Nephron progenitor cell (in vitro differentiated cells): ENCODE measurements around the gene BIRC3.

ENCODE experiments used
- DNase-seq: peaks from one replicate; pipeline ENCODE4 v3.0.0; 2021
- H3K27ac Mint-ChIP-seq: 2 replicates; pipeline ENCODE4 v1.8.0; 2021; ENCODE audit warnings: mild to moderate bottlenecking, moderate library complexity, mixed read lengths
- H3K27me3 Mint-ChIP-seq: 2 replicates; pipeline ENCODE4 v1.8.0; 2021; ENCODE audit warnings: mild to moderate bottlenecking, low read depth, mixed read lengths; ENCODE audit not compliant: poor library complexity
- H3K36me3 Mint-ChIP-seq: 2 replicates; pipeline ENCODE4 v1.8.0; 2021; ENCODE audit warnings: low read depth, mixed read lengths
- H3K4me1 Mint-ChIP-seq: 2 replicates; pipeline ENCODE4 v1.8.0; 2021; ENCODE audit warnings: mixed read lengths
- H3K4me3 Mint-ChIP-seq: 2 replicates; pipeline ENCODE4 v1.8.0; 2021; ENCODE audit warnings: mild to moderate bottlenecking, moderate library complexity, mixed read lengths
- H3K9me3 Mint-ChIP-seq: 2 replicates; pipeline ENCODE4 v1.8.0; 2021; ENCODE audit warnings: mild to moderate bottlenecking, moderate library complexity, mixed read lengths
- CTCF ChIP-seq: fragments of 200-600 bp; sonication (generic); IDR thresholded peaks from 2 replicates; pipeline ENCODE4 v1.5.0; 2021; ENCODE audit warnings: antibody characterized with exemption

BIRC3 gene

GRCh38 chr11:102322560-102322959 is 5.3 kb downstream of the BIRC3 start:
- no peaks in the 10 kb centered on the region for H3K36me3 Mint-ChIP-seq
- H3K27me3 Mint-ChIP-seq, result peaks cover 27% of the 10 kb centered on the region
- DNase-seq, result no peak
- no peak for TF ChIP-seq CTCF
- no peaks in the 10 kb centered on the region for H3K9me3 Mint-ChIP-seq
- H3K4me1 Mint-ChIP-seq, result peaks cover 1% of the 10 kb centered on the region
- no peak overlapping the region for H3K27ac Mint-ChIP-seq
- H3K4me3 Mint-ChIP-seq, result no peak overlapping the region

DNA sequence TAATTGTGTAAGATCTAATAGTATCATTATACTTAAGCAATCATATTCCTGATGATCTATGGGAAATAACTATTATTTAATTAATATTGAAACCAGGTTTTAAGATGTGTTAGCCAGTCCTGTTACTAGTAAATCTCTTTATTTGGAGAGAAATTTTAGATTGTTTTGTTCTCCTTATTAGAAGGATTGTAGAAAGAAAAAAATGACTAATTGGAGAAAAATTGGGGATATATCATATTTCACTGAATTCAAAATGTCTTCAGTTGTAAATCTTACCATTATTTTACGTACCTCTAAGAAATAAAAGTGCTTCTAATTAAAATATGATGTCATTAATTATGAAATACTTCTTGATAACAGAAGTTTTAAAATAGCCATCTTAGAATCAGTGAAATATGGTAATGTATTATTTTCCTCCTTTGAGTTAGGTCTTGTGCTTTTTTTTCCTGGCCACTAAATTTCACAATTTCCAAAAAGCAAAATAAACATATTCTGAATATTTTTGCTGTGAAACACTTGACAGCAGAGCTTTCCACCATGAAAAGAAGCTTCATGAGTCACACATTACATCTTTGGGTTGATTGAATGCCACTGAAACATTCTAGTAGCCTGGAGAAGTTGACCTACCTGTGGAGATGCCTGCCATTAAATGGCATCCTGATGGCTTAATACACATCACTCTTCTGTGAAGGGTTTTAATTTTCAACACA is 6.4 kb downstream of the BIRC3 start:
- Mint-ChIP-seq H3K27me3 (peaks cover 19% of the 10 kb centered on the region), H3K36me3 (no peaks in the 10 kb centered on the region), H3K4me3 (no peak overlapping the region), H3K27ac (no peak overlapping the region), H3K4me1 (no peaks in the 10 kb centered on the region), H3K9me3 (no peaks in the 10 kb centered on the region)
- DNase-seq, result no peak
- TF ChIP-seq CTCF, result no peak

DNA sequence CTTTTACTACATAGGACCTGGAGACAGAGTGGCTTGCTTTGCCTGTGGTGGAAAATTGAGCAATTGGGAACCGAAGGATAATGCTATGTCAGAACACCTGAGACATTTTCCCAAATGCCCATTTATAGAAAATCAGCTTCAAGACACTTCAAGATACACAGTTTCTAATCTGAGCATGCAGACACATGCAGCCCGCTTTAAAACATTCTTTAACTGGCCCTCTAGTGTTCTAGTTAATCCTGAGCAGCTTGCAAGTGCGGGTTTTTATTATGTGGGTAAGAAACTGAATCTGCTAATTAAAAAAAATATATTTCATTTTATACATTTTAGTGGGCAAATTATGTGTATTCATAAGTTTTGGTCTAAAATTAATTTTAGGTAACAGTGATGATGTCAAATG is 7.8 kb downstream of the BIRC3 start:
- Mint-ChIP-seq H3K4me1 (peaks cover 4% of the 10 kb centered on the region), H3K36me3 (no peaks in the 10 kb centered on the region), H3K27ac (no peak overlapping the region), H3K4me3 (no peak overlapping the region), H3K9me3 (no peaks in the 10 kb centered on the region), H3K27me3 (peaks cover 9% of the 10 kb centered on the region)
- no peak for TF ChIP-seq CTCF
- DNase-seq, result no peak

DNA sequence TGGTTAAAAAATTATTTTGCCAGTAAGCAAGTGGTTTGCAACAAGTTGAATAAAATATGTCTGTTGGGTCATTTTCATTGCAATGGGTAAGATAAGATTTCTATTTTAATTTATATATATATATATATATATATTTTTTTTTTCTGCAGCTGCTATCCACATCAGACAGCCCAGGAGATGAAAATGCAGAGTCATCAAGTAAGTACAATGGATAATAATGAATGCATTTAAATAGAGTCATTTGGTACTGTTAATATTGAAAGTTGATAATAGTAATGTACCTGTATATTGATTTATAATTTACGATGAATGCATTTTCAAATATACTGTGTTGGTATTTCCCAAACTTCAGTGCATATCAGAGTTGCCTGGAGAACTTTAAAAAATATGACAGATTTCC is 11.5 kb downstream of the BIRC3 start:
- Mint-ChIP-seq H3K4me1 (peaks cover 33% of the 10 kb centered on the region), H3K4me3 (no peak overlapping the region), H3K9me3 (no peaks in the 10 kb centered on the region), H3K27ac (no peak overlapping the region), H3K27me3 (peaks cover 9% of the 10 kb centered on the region), H3K36me3 (no peaks in the 10 kb centered on the region)
- TF ChIP-seq CTCF, result no peak
- DNase-seq, result no peak

- Mint-ChIP-seq H3K4me3 (no peak overlapping the region), H3K27ac (peak overlapping the region; percentile 30), H3K9me3 (no peaks in the 10 kb centered on the region), H3K4me1 (peaks cover 33% of the 10 kb centered on the region), H3K36me3 (no peaks in the 10 kb centered on the region), H3K27me3 (peaks cover 4% of the 10 kb centered on the region)
- no peak for DNase-seq
- TF ChIP-seq CTCF, result no peak
These were observed 12.9 kb downstream of the BIRC3 start for GRCh38 chr11:102330231-102330630.

GRCh38 chr11:102331341-102331740 is 14.1 kb downstream of the BIRC3 start:
- Mint-ChIP-seq H3K9me3 (no peaks in the 10 kb centered on the region), H3K4me1 (peaks cover 33% of the 10 kb centered on the region), H3K27me3 (peaks cover 4% of the 10 kb centered on the region), H3K4me3 (no peak overlapping the region), H3K36me3 (no peaks in the 10 kb centered on the region), H3K27ac (no peak overlapping the region)
- TF ChIP-seq CTCF, result no peak
- DNase-seq, result no peak
